ENCODE results near the gene LRRK1.

LRRK1 gene

GRCh38 chr15:100881573-100882336, 37.4 kb upstream of the LRRK1 start:
- no peak overlapping the region for H3K4me3 ChIP-seq (ENCODE audit: low read depth, low read length)
- no peak for DNase-seq (ENCODE audit: low read depth)
- TF ChIP-seq, protein P1, sequence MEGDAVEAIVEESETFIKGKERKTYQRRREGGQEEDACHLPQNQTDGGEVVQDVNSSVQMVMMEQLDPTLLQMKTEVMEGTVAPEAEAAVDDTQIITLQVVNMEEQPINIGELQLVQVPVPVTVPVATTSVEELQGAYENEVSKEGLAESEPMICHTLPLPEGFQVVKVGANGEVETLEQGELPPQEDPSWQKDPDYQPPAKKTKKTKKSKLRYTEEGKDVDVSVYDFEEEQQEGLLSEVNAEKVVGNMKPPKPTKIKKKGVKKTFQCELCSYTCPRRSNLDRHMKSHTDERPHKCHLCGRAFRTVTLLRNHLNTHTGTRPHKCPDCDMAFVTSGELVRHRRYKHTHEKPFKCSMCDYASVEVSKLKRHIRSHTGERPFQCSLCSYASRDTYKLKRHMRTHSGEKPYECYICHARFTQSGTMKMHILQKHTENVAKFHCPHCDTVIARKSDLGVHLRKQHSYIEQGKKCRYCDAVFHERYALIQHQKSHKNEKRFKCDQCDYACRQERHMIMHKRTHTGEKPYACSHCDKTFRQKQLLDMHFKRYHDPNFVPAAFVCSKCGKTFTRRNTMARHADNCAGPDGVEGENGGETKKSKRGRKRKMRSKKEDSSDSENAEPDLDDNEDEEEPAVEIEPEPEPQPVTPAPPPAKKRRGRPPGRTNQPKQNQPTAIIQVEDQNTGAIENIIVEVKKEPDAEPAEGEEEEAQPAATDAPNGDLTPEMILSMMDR (conservative IDR thresholded peaks at IDR 0.05; ENCODE audit: low read depth, low read length), result no peak

DNA sequence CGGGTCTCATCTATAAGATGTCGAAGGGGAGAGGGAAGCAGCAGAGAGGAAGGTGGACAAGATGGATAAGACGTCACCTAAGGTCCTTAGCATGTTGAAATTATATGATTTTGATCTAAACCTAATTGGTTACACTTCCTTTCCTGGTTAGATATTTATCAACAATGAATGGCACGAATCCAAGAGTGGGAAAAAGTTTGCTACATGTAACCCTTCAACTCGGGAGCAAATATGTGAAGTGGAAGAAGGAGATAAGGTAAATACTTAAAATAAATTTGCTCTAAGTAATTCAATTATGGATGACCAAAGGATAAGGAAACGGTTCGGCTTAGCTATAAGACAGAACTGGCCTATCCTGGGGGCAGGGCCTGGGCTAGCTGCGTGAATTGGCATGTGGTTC, 34.0 kb upstream of the LRRK1 start:
- H3K4me3 ChIP-seq (ENCODE audit: low read depth, low read length), result no peak overlapping the region
- no peak for DNase-seq (ENCODE audit: low read depth)
- TF ChIP-seq, protein P1 (conservative IDR thresholded peaks at IDR 0.05; ENCODE audit: low read depth, low read length), result no peak

- no peak overlapping the region for H3K4me3 ChIP-seq (ENCODE audit: low read depth, low read length)
- no peak for DNase-seq (ENCODE audit: low read depth)
- TF ChIP-seq, protein P1 (conservative IDR thresholded peaks at IDR 0.05; ENCODE audit: low read depth, low read length), result no peak
Observed at GRCh38 chr15:100885811-100886210, 33.3 kb upstream of the LRRK1 start.

DNA sequence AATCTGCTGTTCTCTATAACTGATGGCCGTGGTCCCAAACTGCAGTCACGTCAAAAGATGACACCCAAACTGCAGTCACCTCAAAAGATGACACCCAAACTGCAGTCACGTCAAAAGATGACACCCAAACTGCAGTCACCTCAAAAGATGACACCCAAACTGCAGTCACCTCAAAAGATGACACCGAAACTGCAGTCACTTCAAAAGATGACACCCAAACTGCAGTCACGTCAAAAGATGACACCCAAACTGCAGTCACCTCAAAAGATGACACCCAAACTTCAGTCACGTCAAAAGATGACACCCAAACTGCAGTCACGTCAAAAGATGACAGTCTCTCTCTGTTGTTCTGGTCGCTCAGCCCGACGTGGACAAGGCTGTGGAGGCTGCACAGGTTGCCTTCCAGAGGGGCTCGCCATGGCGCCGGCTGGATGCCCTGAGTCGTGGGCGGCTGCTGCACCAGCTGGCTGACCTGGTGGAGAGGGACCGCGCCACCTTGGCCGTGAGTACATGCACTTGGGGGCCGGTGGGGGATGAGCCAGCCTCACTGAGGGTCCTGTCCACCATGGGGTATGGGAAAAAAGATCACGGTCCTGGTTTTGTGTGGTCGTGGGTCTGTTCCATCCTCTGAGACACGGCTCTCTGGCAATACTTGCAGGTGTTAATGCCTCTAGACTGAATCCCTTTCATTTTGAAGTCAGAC, 31.8 kb upstream of the LRRK1 start:
- DNase-seq (ENCODE audit: low read depth), result no peak
- TF ChIP-seq, protein P1 (conservative IDR thresholded peaks at IDR 0.05; ENCODE audit: low read depth, low read length), result no peak
- H3K4me3 ChIP-seq (ENCODE audit: low read depth, low read length), result no peak overlapping the region

GRCh38 chr15:100889385-100890050, 29.6 kb upstream of the LRRK1 start:
- DNase-seq (ENCODE audit: low read depth), result peak; percentile 85
- peak overlapping the region; percentile 17 for H3K4me3 ChIP-seq (ENCODE audit: low read depth, low read length)
- TF ChIP-seq, protein P1 (conservative IDR thresholded peaks at IDR 0.05; ENCODE audit: low read depth, low read length), result no peak

- DNase-seq (ENCODE audit: low read depth), result no peak
Observed at GRCh38 chr15:100890051-100890720, 29.0 kb upstream of the LRRK1 start.

More at GRCh38 chr15:100890051-100890720, 29.0 kb upstream of the LRRK1 start:
- TF ChIP-seq, protein P1 (conservative IDR thresholded peaks at IDR 0.05; ENCODE audit: low read depth, low read length), result no peak
- no peak overlapping the region for H3K4me3 ChIP-seq (ENCODE audit: low read depth, low read length)
